Measurements from ENCODE around the gene LY6G6F. TPM values are rescaled to one million over a fixed set of nuclear protein-coding genes. Genes with fewer than 3 reads are reported as not detected.

Gene LY6G6F
- total and polyA plus RNA-seq, 8 donors = not detected

- peaks cover 10 to 34% (median 28%) of the 10 kb centered on the region in 4 donors for H3K36me3 ChIP-seq
- TF ChIP-seq POLR2AphosphoS5 (IDR thresholded peaks at IDR 0.05) = no peak
- no peak for TF ChIP-seq EP300 (IDR thresholded peaks at IDR 0.05)
- TF ChIP-seq POLR2A (IDR thresholded peaks at IDR 0.05) = no peak
- no peak for TF ChIP-seq CTCF (IDR thresholded peaks at IDR 0.05)
- H3K4me3 ChIP-seq = no peak overlapping the region
- WGBS, 5 donors = 89 to 90% (median 89%) methylated on average over 21 to 25 of the region's 25 CpGs
- H3K9me3 ChIP-seq = no peaks in the 10 kb centered on the region
- intact Hi-C loops (cut with DNase I; ENCODE audit: low total_unique reads) = no loop called here
- no peaks in the 10 kb centered on the region for H3K27me3 ChIP-seq
- no peak for DNase-seq
- no peak overlapping the region for H3K27ac ChIP-seq
- peaks cover 13 to 34% (median 18%) of the 10 kb centered on the region in 4 donors for H3K4me1 ChIP-seq
Observed at GRCh38 chr6:31723980-31724691, 17.5 kb downstream of the LY6G6F start.

GRCh38 chr6:31725502-31726350 is 19.1 kb downstream of the LY6G6F start:
- 80 to 89% (median 87%) methylated on average over 12 of the region's 12 CpGs for WGBS, 5 donors
- Histone ChIP-seq H3K27ac (no peak overlapping the region), H3K4me3 (no peak overlapping the region), H3K9me3 (no peaks in the 10 kb centered on the region), H3K4me1 (peaks cover 20 to 43% (median 29%) of the 10 kb centered on the region in 4 donors), H3K27me3 (no peaks in the 10 kb centered on the region), H3K36me3 (peaks cover 14 to 37% (median 31%) of the 10 kb centered on the region in 4 donors)
- TF ChIP-seq POLR2AphosphoS5 (IDR thresholded peaks at IDR 0.05) = no peak
- TF ChIP-seq POLR2A (IDR thresholded peaks at IDR 0.05) = no peak
- intact Hi-C loops (cut with DNase I; ENCODE audit: low total_unique reads) = no loop called here
- no peak for DNase-seq

DNA sequence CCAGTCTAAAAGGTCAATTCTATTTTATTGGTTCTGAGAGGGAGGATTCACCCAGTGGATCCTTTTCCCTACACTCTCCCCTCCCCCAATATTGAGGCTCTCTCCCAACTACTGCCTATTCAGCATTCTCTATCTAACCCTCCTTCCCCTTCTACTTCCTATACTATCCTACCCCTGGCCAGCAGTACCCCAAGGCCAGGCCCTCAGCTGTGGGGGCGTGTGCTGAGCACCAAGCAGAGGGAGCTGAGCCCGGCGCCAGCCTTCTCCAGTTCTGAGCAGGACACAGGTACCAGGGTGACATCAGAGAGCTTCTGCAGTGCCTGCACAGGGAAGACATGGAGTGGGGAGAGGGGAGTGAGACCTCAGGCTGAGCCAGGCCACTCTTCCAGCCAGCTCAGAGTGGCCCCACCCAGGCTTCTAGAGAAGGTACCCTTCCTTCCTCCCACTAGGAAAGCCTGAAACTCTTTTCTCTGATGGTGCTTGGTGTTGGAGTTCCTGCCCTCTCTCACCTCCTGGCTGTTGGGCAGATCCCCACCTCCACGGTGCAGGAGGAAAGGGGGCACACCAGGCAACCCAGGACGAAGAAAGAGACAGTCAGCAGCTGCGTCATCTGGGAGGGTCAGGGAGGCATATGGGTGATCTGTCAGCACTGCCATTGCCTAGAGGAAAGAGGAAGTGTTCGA is 20.5 kb downstream of the LY6G6F start:
- Histone ChIP-seq H3K9me3 (no peaks in the 10 kb centered on the region), H3K4me3 (no peak overlapping the region), H3K4me1 (peaks cover 20 to 57% (median 37%) of the 10 kb centered on the region in 4 donors), H3K27me3 (no peaks in the 10 kb centered on the region), H3K27ac (peak overlapping the region; percentile 2 to 96 (median 95)), H3K36me3 (peaks cover 28 to 51% (median 46%) of the 10 kb centered on the region in 4 donors)
- TF ChIP-seq EP300 (IDR thresholded peaks at IDR 0.05) (no peak), CTCF (IDR thresholded peaks at IDR 0.05) (no peak), POLR2A (IDR thresholded peaks at IDR 0.05) (no peak), POLR2AphosphoS5 (IDR thresholded peaks at IDR 0.05) (no peak)
- DNase-seq = peak in 1 of 2 donors; percentile 58
- 70 to 90% (median 79%) methylated on average over 7 of the region's 7 CpGs for WGBS, 5 donors
- intact Hi-C loops (cut with DNase I; ENCODE audit: low total_unique reads) = no loop called here

DNA sequence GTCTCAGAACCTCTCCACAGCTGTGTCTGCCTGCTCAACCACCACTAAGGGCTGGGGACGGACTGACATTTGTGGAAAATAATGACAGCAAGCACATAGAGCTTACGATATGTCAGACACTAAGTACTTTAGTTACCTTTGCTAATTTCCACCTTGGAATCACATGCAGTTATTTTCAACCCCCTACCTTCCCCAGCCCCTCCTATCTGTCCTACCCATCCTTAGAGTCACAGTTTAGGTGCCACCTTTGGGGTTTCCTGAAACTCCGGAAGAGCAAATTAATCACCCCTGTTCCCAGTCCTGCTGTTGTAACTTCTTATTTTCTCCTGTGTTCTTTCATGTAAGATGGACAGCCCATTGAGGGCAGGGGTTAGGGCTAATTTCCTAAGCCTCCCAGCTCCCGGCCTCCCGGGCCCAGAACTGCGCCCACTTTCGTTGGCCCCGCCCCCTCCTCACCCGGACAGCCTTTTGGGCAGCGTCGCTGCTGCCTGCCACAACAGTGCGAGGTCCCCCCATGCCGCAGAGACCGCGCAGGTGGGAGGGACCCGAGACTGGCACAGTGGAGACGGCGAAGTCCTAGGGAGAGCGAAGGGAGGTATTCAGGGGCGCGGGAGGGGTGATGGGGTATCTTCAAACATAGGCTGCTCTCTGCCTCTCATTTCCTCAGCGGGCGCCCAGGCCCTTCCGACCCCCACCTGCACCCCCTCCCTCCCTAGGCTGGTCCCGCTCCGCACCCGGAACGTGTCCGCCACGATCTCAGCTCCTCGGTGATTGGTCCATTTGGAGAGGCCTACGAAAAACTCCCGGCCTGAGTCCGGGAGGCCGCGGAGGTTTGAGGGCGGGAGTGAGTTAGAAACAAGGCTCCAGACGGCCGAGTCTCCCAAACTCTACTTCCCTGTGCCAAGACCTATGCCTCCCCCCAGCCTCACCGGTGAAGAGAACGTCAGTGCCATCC is 21.3 kb downstream of the LY6G6F start:
- Histone ChIP-seq H3K9me3 (no peaks in the 10 kb centered on the region), H3K27me3 (no peaks in the 10 kb centered on the region), H3K36me3 (peaks cover 36 to 59% (median 54%) of the 10 kb centered on the region in 4 donors), H3K27ac (peak overlapping the region in 4 of 5 donors; percentile 95 to 96 (median 96)), H3K4me1 (peaks cover 20 to 66% (median 39%) of the 10 kb centered on the region in 4 donors), H3K4me3 (peak overlapping the region; percentile 61 to 91 (median 82))
- no peak for TF ChIP-seq POLR2AphosphoS5 (IDR thresholded peaks at IDR 0.05)
- TF ChIP-seq EP300 (IDR thresholded peaks at IDR 0.05) = no peak
- no peak for TF ChIP-seq CTCF (IDR thresholded peaks at IDR 0.05)
- no peak for TF ChIP-seq POLR2A (IDR thresholded peaks at IDR 0.05)
- intact Hi-C loops (cut with DNase I; ENCODE audit: low total_unique reads) = no loop called here
- DNase-seq = no peak
- 78 to 85% (median 83%) methylated on average over 36 to 41 of the region's 41 CpGs for WGBS, 5 donors
